H9 (cell line): ENCODE measurements around the gene ACADSB. TPM values are rescaled to one million over a fixed set of nuclear protein-coding genes. Genes with fewer than 3 reads are reported as not detected.

ENCODE experiments used
- DNase-seq: peaks from one replicate; pipeline ENCODE4 v3.0.0-alpha.2; 2017
- H2AFZ ChIP-seq: one replicate; pipeline ENCODE4 v1.6.1; 2013; ENCODE audit warnings: mild to moderate bottlenecking, low read length, control low read depth, moderate library complexity
- H2AK5ac ChIP-seq: 2 replicates; pipeline ENCODE4 v1.6.1; 2013; ENCODE audit warnings: low read length, control low read depth, mixed read lengths; ENCODE audit not compliant: insufficient read length
- H2BK120ac ChIP-seq: one replicate; pipeline ENCODE4 v1.6.1; 2013; ENCODE audit warnings: low read depth, mild to moderate bottlenecking, low read length, control low read depth, inconsistent platforms; ENCODE audit not compliant: poor library complexity, severe bottlenecking
- H2BK12ac ChIP-seq: 2 replicates; pipeline ENCODE4 v1.6.1; 2013; ENCODE audit warnings: low read length, control low read depth, mixed read lengths, low read depth; ENCODE audit not compliant: insufficient read length
- H2BK15ac ChIP-seq: 2 replicates; pipeline ENCODE4 v1.6.1; 2013; ENCODE audit warnings: low read depth, low read length, control low read depth
- H2BK20ac ChIP-seq: one replicate; pipeline ENCODE4 v1.6.1; 2013; ENCODE audit warnings: low read depth, mild to moderate bottlenecking, low read length, control low read depth, inconsistent platforms; ENCODE audit not compliant: poor library complexity, severe bottlenecking
- H2BK5ac ChIP-seq: 2 replicates; pipeline ENCODE4 v1.6.1; 2013; ENCODE audit warnings: low read length, control low read depth, mixed read lengths; ENCODE audit not compliant: insufficient read length
- H3K14ac ChIP-seq: 2 replicates; pipeline ENCODE4 v1.6.1; 2013; ENCODE audit warnings: low read length, control low read depth; ENCODE audit not compliant: insufficient read depth
- H3K18ac ChIP-seq: 2 replicates; pipeline ENCODE4 v1.6.1; 2013; ENCODE audit warnings: low read depth, mild to moderate bottlenecking, mixed read lengths, low read length, control low read depth; ENCODE audit not compliant: insufficient read length
- H3K23ac ChIP-seq: 2 replicates; pipeline ENCODE4 v1.6.1; 2013; ENCODE audit warnings: low read length, control low read depth, mixed read lengths, low read depth; ENCODE audit not compliant: insufficient read length
- H3K23me2 ChIP-seq: 2 replicates; pipeline ENCODE4 v1.6.1; 2013; ENCODE audit warnings: low read depth, mild to moderate bottlenecking, mixed read lengths, low read length, control low read depth; ENCODE audit not compliant: insufficient read length, poor library complexity, severe bottlenecking
- H3K27ac ChIP-seq: 2 replicates; pipeline ENCODE4 v1.5.1; 2013; ENCODE audit warnings: low read length, control low read depth, mixed read lengths, low read depth; ENCODE audit not compliant: insufficient read length
- H3K27me3 ChIP-seq: 2 replicates; pipeline ENCODE4 v1.6.1; 2013; ENCODE audit warnings: low read length, control low read depth, inconsistent platforms; ENCODE audit not compliant: insufficient read depth
- H3K4ac ChIP-seq: 2 replicates; pipeline ENCODE4 v1.6.1; 2013; ENCODE audit warnings: low read depth, mild to moderate bottlenecking, control low read depth, inconsistent platforms, low read length, moderate library complexity
- H3K4me1 ChIP-seq: 2 replicates; pipeline ENCODE4 v1.6.1; 2013; ENCODE audit warnings: low read length, control low read depth, inconsistent platforms; ENCODE audit not compliant: insufficient read depth
- H3K4me2 ChIP-seq: 2 replicates; pipeline ENCODE4 v1.6.1; 2013; ENCODE audit warnings: low read length, control low read depth, mixed read lengths; ENCODE audit not compliant: insufficient read length, insufficient read depth
- H3K56ac ChIP-seq: 2 replicates; pipeline ENCODE4 v1.6.1; 2013; ENCODE audit warnings: low read depth, mild to moderate bottlenecking, mixed read lengths, low read length, control low read depth; ENCODE audit not compliant: insufficient read length
- H3K79me1 ChIP-seq: 2 replicates; pipeline ENCODE4 v1.6.1; 2013; ENCODE audit warnings: low read depth, mild to moderate bottlenecking, moderate library complexity, low read length, control low read depth, inconsistent platforms; ENCODE audit not compliant: insufficient read depth, poor library complexity, severe bottlenecking
- H3K79me2 ChIP-seq: 2 replicates; pipeline ENCODE4 v1.6.1; 2013; ENCODE audit warnings: low read length, control low read depth, inconsistent platforms; ENCODE audit not compliant: insufficient read depth
- H3K9ac ChIP-seq: 2 replicates; pipeline ENCODE4 v1.6.1; 2013; ENCODE audit warnings: low read length, control low read depth, mixed read lengths; ENCODE audit not compliant: insufficient read length; ENCODE audit errors: extremely low read depth
- H3K9me3 ChIP-seq: one replicate; pipeline ENCODE4 v1.6.1; 2013; ENCODE audit warnings: low read depth, low read length, inconsistent platforms; ENCODE audit not compliant: control insufficient read depth
- H3T11ph ChIP-seq: one replicate; pipeline ENCODE4 v1.6.1; 2013; ENCODE audit warnings: mild to moderate bottlenecking, low read length, control low read depth, inconsistent platforms
- H4K20me1 ChIP-seq: one replicate; pipeline ENCODE4 v1.6.1; 2013; ENCODE audit not compliant: control insufficient read depth, insufficient read length, insufficient read depth
- H4K5ac ChIP-seq: 2 replicates; pipeline ENCODE4 v1.6.1; 2013; ENCODE audit warnings: low read depth, mild to moderate bottlenecking, mixed read lengths, low read length, control low read depth; ENCODE audit not compliant: insufficient read length
- H4K8ac ChIP-seq: replicated peaks from 2 replicates; pipeline ENCODE4 v1.6.1; 2013; ENCODE audit warnings: low read length, control low read depth, mixed read lengths, low read depth; ENCODE audit not compliant: insufficient read length
- H4K91ac ChIP-seq: 2 replicates; pipeline ENCODE4 v1.6.1; 2013; ENCODE audit warnings: low read depth, mild to moderate bottlenecking, moderate library complexity, mixed read lengths, low read length, control low read depth; ENCODE audit not compliant: insufficient read length
- H3K27ac Mint-ChIP-seq, 3 experiments: 2 replicates in 2 of 3; 3 replicates in 1 of 3; pipeline ENCODE4 v1.8.0; 2020 to 2021; ENCODE audit warnings: mixed read lengths in 3 of 3, mild to moderate bottlenecking in 1 of 3, moderate library complexity in 1 of 3
- H3K27me3 Mint-ChIP-seq: 2 replicates; pipeline ENCODE4 v1.8.0; 2021; ENCODE audit warnings: low read depth, mild to moderate bottlenecking, moderate library complexity, mixed read lengths
- H3K36me3 Mint-ChIP-seq, 3 experiments: 2 replicates in 2 of 3; 3 replicates in 1 of 3; pipeline ENCODE4 v1.8.0; 2020 to 2021; ENCODE audit warnings: low read depth in 3 of 3, mixed read lengths in 3 of 3; ENCODE audit not compliant: insufficient read depth in 1 of 3
- H3K4me1 Mint-ChIP-seq, 2 experiments: 2 replicates each; pipeline ENCODE4 v1.8.0; 2020; ENCODE audit warnings: mixed read lengths in 2 of 2
- H3K4me3 Mint-ChIP-seq, 2 experiments: 2 replicates in 1 of 2; 3 replicates in 1 of 2; pipeline ENCODE4 v1.8.0; 2020 to 2021; ENCODE audit warnings: mild to moderate bottlenecking in 2 of 2, mixed read lengths in 2 of 2, moderate library complexity in 1 of 2
- H3K9me3 Mint-ChIP-seq, 2 experiments: 2 replicates in 1 of 2; 3 replicates in 1 of 2; pipeline ENCODE4 v1.8.0; 2020; ENCODE audit warnings: mild to moderate bottlenecking in 2 of 2, mixed read lengths in 2 of 2, moderate library complexity in 1 of 2
- WGBS: extraction: QIAGEN DNeasy Blood & Tissue Kit; methylation state at CpG from one replicate; pipeline ENCODE4 v1.1.7; 2013; ENCODE audit warnings: missing lambda C conversion rate, low lambda C conversion rate, mixed read lengths; ENCODE audit not compliant: insufficient read length; ENCODE audit errors: extremely low coverage; 5-methylcytosine and 5-hydroxymethylcytosine counted together
- total RNA-seq: library from RNA; stranded (reverse); gene quantifications from 2 replicates; pipeline ENCODE4 v1.2.1, GENCODE V29; 2021
- TF ChIP-seq, protein P1 (sequence below): fragments of 200-600 bp; sonication (generic); conservative IDR thresholded peaks from 3 replicates; pipeline ENCODE4 v1.8.0; 2021; ENCODE audit warnings: antibody characterized with exemption, mild to moderate bottlenecking

The ACADSB gene
- total RNA-seq, 1 experiment from 2014 or later: 35.1 TPM

- Histone ChIP-seq H3T11ph (no peak overlapping the region), H4K5ac (no peak overlapping the region), H3K9ac (no peak overlapping the region), H3K56ac (no peak overlapping the region), H3K23ac (no peak overlapping the region), H3K18ac (no peak overlapping the region), H3K27ac (no peak overlapping the region), H2BK120ac (no peak overlapping the region), H3K4ac (no peak overlapping the region), H3K9me3 (no peaks in the 10 kb centered on the region), H3K79me2 (no peaks in the 10 kb centered on the region), H4K20me1 (no peaks in the 10 kb centered on the region), H2BK12ac (no peak overlapping the region), H3K4me2 (no peak overlapping the region), H2AFZ (no peak overlapping the region), H3K4me1 (no peaks in the 10 kb centered on the region), H3K23me2 (no peaks in the 10 kb centered on the region), H2BK20ac (no peak overlapping the region), H2AK5ac (no peak overlapping the region), H3K79me1 (no peaks in the 10 kb centered on the region), H2BK5ac (no peak overlapping the region), H2BK15ac (no peak overlapping the region), H3K27me3 (no peaks in the 10 kb centered on the region; the same call in 1 of the 2 replicates), H4K91ac (no peak overlapping the region), H3K14ac (no peak overlapping the region), H4K8ac (no peak overlapping the region)
- Mint-ChIP-seq H3K9me3 (no peaks in the 10 kb centered on the region), H3K27me3 (no peaks in the 10 kb centered on the region), H3K4me1 (peaks cover 4 to 11% of the 10 kb centered on the region in 2 experiments), H3K27ac (no peak overlapping the region; a peak in 1 of 7 replicates), H3K4me3 (no peak overlapping the region), H3K36me3 (peaks cover 3 to 28% (median 26%) of the 10 kb centered on the region in 3 experiments; a peak in 5 of 7 replicates)
- no peak for DNase-seq
- no CpG with 5 or more reads among the region's 3 CpGs for WGBS
- TF ChIP-seq, protein P1, sequence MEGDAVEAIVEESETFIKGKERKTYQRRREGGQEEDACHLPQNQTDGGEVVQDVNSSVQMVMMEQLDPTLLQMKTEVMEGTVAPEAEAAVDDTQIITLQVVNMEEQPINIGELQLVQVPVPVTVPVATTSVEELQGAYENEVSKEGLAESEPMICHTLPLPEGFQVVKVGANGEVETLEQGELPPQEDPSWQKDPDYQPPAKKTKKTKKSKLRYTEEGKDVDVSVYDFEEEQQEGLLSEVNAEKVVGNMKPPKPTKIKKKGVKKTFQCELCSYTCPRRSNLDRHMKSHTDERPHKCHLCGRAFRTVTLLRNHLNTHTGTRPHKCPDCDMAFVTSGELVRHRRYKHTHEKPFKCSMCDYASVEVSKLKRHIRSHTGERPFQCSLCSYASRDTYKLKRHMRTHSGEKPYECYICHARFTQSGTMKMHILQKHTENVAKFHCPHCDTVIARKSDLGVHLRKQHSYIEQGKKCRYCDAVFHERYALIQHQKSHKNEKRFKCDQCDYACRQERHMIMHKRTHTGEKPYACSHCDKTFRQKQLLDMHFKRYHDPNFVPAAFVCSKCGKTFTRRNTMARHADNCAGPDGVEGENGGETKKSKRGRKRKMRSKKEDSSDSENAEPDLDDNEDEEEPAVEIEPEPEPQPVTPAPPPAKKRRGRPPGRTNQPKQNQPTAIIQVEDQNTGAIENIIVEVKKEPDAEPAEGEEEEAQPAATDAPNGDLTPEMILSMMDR: no peak
These were observed 9.9 kb upstream of the ACADSB start for GRCh38 chr10:122998934-122999333.
